Upper lobe of left lung (tissue), 4 donors: ENCODE data around the gene METTL17.

Experiments used
- CTCF ChIP-seq, 6 experiments: fragments of 450-650 bp in 4 of 6; fragments of 200-600 bp in 2 of 6; sonication (generic) in 2 of 6; IDR thresholded peaks; one replicate each; pipeline ENCODE4 v1.5.1; 2016 to 2019; ENCODE audit warnings: antibody characterized with exemption in 6 of 6
- EP300 ChIP-seq, 4 donors: sonication (generic); formaldehyde crosslinking; IDR thresholded peaks; one replicate each; pipeline ENCODE4 v1.5.1; 2017; ENCODE audit warnings: antibody characterized with exemption in 4 of 4, control low read depth in 2 of 4
- POLR2A ChIP-seq, 4 donors: fragments of 450-650 bp; IDR thresholded peaks; one replicate each; pipeline ENCODE4 v1.5.1; 2016 to 2017; ENCODE audit warnings: antibody characterized with exemption in 4 of 4, mild to moderate bottlenecking in 2 of 4
- POLR2AphosphoS5 ChIP-seq, 2 donors: sonication (generic); formaldehyde crosslinking; IDR thresholded peaks; one replicate each; pipeline ENCODE4 v1.5.1; 2017; ENCODE audit warnings: antibody characterized with exemption in 2 of 2

- TF ChIP-seq CTCF (IDR thresholded peaks at IDR 0.05) (no peak), POLR2AphosphoS5 (IDR thresholded peaks at IDR 0.05) (peak; percentile 55 to 61), EP300 (IDR thresholded peaks at IDR 0.05) (peak in 1 of 4 donors; percentile 23), POLR2A (IDR thresholded peaks at IDR 0.05) (no peak)
Observed at GRCh38 chr14:21043974-21044618, 54.3 kb downstream of the METTL17 start.
